ENCODE measurements around the gene KCTD17.

GRCh38 chr22:37007651-37008050, 43.9 kb upstream of the KCTD17 start:
- no peak for TF ChIP-seq CTCF (IDR thresholded peaks at IDR 0.05)
- TF ChIP-seq REST (IDR thresholded peaks at IDR 0.05; ENCODE audit: insufficient read depth in 1 of 2, low read depth in 2 of 2, low read length in 1 of 2) = no peak

Measured in Panc1 (cell line).